GM12874 (cell line): ENCODE measurements around the gene SMAD6.

ENCODE experiments used
- CTCF ChIP-seq: IDR thresholded peaks from 2 replicates; pipeline ENCODE4 v1.5.1; 2011; ENCODE audit warnings: low read depth, mild to moderate bottlenecking, control low read depth, low read length, moderate library complexity; ENCODE audit not compliant: insufficient read depth

Gene SMAD6

GRCh38 chr15:66723826-66724731 lies 22.0 kb downstream of the SMAD6 start:
- no peak for TF ChIP-seq CTCF

GRCh38 chr15:66724732-66725463 lies 22.9 kb downstream of the SMAD6 start:
- TF ChIP-seq CTCF = no peak

- TF ChIP-seq CTCF = no peak
These were observed 23.4 kb downstream of the SMAD6 start for GRCh38 chr15:66725464-66725785.

GRCh38 chr15:66726386-66726785 lies 24.4 kb downstream of the SMAD6 start:
- TF ChIP-seq CTCF = no peak

- no peak for TF ChIP-seq CTCF
These were observed 27.4 kb downstream of the SMAD6 start for GRCh38 chr15:66729331-66729951.

- TF ChIP-seq CTCF = no peak
These were observed 28.4 kb downstream of the SMAD6 start for GRCh38 chr15:66730168-66731021.
